ENCODE results near the gene LZTR1.
"Not testable (repeated sequence)": the region's sequence is repeated elsewhere in the genome, so short reads cannot be mapped to it uniquely, and the experiment has no call there.

LZTR1 gene

DNA sequence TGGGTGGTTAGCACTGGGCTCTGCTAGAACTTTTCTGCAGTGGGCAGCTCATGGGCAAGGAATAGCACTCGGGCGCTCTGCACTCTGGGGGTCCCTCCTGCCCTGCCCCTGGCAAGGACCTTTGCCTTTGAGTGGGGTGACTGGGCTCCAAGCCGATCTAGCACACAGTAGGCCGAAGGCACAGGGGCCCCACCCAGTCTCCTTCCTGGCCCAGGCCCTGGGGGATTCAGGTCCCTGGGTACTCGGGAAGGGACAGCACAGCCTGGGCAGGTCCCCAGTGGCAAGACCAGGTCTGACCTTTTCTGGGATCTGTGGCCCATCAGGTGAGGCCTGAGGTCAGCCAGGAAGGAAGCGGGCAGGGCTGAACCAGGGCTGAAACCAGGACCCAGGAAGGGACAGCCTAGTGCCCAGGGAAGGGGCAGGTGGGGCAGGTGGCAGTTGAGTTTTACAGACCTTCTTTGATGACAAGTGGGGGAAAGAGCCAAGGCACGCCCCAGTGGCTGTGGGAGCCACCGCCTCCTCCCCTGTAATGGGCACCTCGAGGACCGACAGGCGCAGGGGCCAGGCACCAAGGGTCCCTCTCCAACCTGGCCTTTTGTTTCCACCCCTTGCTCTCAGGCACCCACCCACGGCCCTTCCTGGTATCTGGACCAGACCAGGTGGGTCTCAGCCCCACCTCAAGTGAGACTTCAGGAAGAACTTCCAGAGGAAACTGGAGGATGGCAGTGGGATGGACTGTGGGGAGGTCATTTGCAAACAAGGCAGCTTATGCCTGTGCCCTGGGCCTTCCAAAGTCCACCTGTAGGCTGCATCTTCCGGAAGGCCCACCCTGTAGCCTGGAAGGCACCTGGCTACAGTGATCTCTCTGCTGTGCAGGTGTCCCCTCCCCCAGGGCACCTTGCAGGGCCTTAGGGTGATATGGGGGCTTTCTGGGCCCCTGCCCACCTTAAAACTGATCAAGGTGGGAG lies 15.9 kb upstream of the LZTR1 start:
- FAIRE-seq, result no peak
- TF ChIP-seq SPI1 (IDR thresholded peaks at IDR 0.05; ENCODE audit: low read depth, low read length), result no peak
- no peak for TF ChIP-seq POU2F2 (IDR thresholded peaks at IDR 0.05; ENCODE audit: low read depth, low read length)
- TF ChIP-seq TAF1 (IDR thresholded peaks at IDR 0.05; ENCODE audit: low read depth, low read length), result no peak
- TF ChIP-seq PAX5 (IDR thresholded peaks at IDR 0.05; ENCODE audit: insufficient read depth, low read length, severe bottlenecking), result no peak
- no peak for TF ChIP-seq POLR2AphosphoS5 (IDR thresholded peaks at IDR 0.05; ENCODE audit: low read depth, low read length)
- no peak for TF ChIP-seq POLR2A (IDR thresholded peaks at IDR 0.05; ENCODE audit: low read depth, low read length)
- no peak for DNase-seq (ENCODE audit: insufficient read length, low spot score)

DNA sequence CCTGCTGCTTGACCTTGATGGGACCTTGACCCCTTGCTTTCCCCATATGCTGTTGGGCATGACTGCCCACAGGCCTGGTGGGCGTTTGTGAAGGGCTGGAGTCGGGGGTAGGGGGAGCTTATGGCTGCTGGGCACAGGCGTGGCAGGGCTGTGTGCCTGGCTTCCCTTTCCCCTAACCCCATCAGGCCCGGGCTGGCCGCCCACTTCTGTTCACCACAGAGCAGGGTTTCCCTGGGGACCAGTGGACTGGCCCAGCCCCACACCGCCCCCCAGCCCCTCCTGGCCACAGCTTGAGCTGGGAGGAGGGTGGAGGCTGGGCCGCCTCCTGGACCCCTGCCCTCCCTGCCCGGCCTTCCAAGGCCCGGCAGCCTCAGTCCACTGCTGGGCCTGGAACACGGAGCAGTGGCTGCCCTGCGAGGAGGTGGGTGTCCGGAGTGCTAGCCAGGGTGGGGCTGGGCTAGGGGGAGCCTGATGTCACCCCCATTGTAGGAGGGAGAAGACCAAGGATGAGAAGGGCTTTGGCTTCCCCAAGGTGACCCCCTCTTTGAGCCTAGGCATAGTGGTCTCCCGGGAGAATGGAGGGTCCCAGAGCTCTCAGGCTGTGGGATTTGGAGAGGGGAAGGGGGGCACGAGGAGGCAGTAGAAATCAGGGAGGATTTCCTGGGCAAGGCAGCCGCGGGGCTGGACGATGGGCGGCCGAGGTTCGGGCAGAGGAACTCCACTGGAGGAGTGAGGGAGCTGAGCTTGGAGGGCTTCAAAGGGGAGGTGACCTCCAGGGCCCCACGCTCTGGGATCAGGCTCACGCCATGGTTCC lies 15.0 kb upstream of the LZTR1 start, which contains the start of gene AIFM3:
Gene AIFM3 (plus strand): TSS at position 373 of the 814 bp plus-strand sequence. CDS start 690 bp downstream, outside the sequence.
- DNase-seq (ENCODE audit: insufficient read length, low spot score), result no peak
- FAIRE-seq, result no peak
- TF ChIP-seq SPI1 (IDR thresholded peaks at IDR 0.05; ENCODE audit: low read depth, low read length) (no peak), PAX5 (IDR thresholded peaks at IDR 0.05; ENCODE audit: insufficient read depth, low read length, severe bottlenecking) (no peak), TAF1 (IDR thresholded peaks at IDR 0.05; ENCODE audit: low read depth, low read length) (no peak), POU2F2 (IDR thresholded peaks at IDR 0.05; ENCODE audit: low read depth, low read length) (no peak), POLR2A (IDR thresholded peaks at IDR 0.05; ENCODE audit: low read depth, low read length) (no peak), POLR2AphosphoS5 (IDR thresholded peaks at IDR 0.05; ENCODE audit: low read depth, low read length) (no peak)

DNA sequence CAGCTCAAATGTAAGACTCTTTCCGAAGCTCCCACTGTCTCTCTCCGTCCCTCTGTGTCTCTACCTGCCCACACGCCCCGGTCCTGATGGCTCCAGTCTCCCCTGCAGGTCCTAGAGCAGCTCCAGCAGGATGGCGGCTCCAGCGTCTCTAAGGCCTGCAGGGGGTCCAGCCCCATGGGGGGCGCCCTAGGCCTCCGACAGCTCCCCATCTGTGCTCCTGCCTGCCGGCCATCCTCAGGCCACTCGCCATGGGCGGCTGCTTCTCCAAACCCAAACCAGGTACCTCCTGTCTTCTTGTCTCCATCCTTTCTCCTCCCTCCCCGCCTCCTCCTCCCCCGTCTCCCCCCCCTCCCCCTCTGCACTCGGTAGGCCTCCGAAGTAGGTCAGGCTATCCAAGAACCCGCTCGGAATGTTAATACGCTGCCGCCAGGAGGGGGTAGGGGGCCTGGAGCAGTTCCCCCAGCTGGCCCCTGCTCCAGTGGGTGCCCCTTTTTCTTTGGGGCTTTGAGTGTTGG lies 14.3 kb upstream of the LZTR1 start:
- FAIRE-seq (no peak), DNase-seq (ENCODE audit: insufficient read length, low spot score) (no peak)
- no peak for TF ChIP-seq SPI1 (IDR thresholded peaks at IDR 0.05; ENCODE audit: low read depth, low read length)
- no peak for TF ChIP-seq POLR2A (IDR thresholded peaks at IDR 0.05; ENCODE audit: low read depth, low read length)
- no peak for TF ChIP-seq TAF1 (IDR thresholded peaks at IDR 0.05; ENCODE audit: low read depth, low read length)
- no peak for TF ChIP-seq POU2F2 (IDR thresholded peaks at IDR 0.05; ENCODE audit: low read depth, low read length)
- no peak for TF ChIP-seq POLR2AphosphoS5 (IDR thresholded peaks at IDR 0.05; ENCODE audit: low read depth, low read length)
- no peak for TF ChIP-seq PAX5 (IDR thresholded peaks at IDR 0.05; ENCODE audit: insufficient read depth, low read length, severe bottlenecking)

DNA sequence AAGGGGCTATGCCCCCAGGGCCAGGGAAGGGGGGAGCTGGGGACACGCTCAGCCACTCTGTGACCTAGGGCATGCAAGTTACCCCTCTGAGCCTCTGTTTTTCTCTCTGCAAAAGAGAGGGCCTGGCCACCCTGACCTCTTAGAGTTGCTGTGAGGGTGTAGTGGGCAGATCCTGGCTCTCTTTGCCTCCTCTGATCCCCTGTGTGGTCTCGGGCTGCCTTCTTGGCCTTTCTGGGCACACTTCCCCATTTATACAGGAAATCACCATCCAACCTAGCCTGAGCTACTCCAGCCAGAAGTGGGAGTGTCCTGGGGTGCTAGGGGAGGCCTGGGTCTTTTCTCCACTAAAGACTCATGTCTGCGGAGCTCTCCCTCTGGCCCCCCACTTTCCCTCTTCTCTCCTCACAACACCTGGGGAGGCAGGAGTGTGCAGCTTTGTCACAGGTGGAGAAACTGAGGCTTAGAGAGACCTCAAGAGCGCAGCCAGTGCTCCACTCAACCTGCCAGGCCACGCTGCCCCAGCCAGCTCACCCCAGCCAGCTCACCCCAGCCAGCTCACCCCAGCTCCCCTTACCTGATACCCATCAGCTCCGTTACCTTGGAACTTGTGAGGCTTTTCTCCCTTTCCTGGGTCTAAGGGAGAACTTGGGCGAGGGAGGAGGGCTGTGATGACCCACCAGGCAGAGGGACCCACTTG lies 13.7 kb upstream of the LZTR1 start:
- DNase-seq (ENCODE audit: insufficient read length, low spot score) (no peak), FAIRE-seq (no peak)

GRCh38 chr22:20970939-20971657 lies 11.0 kb upstream of the LZTR1 start:
- FAIRE-seq, result no peak
- DNase-seq (ENCODE audit: insufficient read length, low spot score), result no peak
- TF ChIP-seq SPI1 (IDR thresholded peaks at IDR 0.05; ENCODE audit: low read depth, low read length), result no peak
- TF ChIP-seq POLR2AphosphoS5 (IDR thresholded peaks at IDR 0.05; ENCODE audit: low read depth, low read length), result no peak
- no peak for TF ChIP-seq POU2F2 (IDR thresholded peaks at IDR 0.05; ENCODE audit: low read depth, low read length)
- no peak for TF ChIP-seq TAF1 (IDR thresholded peaks at IDR 0.05; ENCODE audit: low read depth, low read length)
- TF ChIP-seq PAX5 (IDR thresholded peaks at IDR 0.05; ENCODE audit: insufficient read depth, low read length, severe bottlenecking), result no peak
- TF ChIP-seq POLR2A (IDR thresholded peaks at IDR 0.05; ENCODE audit: low read depth, low read length), result no peak

More for the DNA sequence above, 13.7 kb upstream of the LZTR1 start:
- no peak for TF ChIP-seq POU2F2 (IDR thresholded peaks at IDR 0.05; ENCODE audit: low read depth, low read length)
- TF ChIP-seq SPI1 (IDR thresholded peaks at IDR 0.05; ENCODE audit: low read depth, low read length), result peak; percentile 72
- TF ChIP-seq PAX5 (IDR thresholded peaks at IDR 0.05; ENCODE audit: insufficient read depth, low read length, severe bottlenecking), result no peak
- no peak for TF ChIP-seq TAF1 (IDR thresholded peaks at IDR 0.05; ENCODE audit: low read depth, low read length)
- no peak for TF ChIP-seq POLR2A (IDR thresholded peaks at IDR 0.05; ENCODE audit: low read depth, low read length)
- no peak for TF ChIP-seq POLR2AphosphoS5 (IDR thresholded peaks at IDR 0.05; ENCODE audit: low read depth, low read length)

- not testable (repeated sequence) for DNase-seq (ENCODE audit: insufficient read length, low spot score); FAIRE-seq
Observed at GRCh38 chr22:20972014-20972694, 9.9 kb upstream of the LZTR1 start.

- TF ChIP-seq POLR2AphosphoS5 (IDR thresholded peaks at IDR 0.05; ENCODE audit: low read depth, low read length), result no peak
- no peak for TF ChIP-seq PAX5 (IDR thresholded peaks at IDR 0.05; ENCODE audit: insufficient read depth, low read length, severe bottlenecking)
- no peak for TF ChIP-seq SPI1 (IDR thresholded peaks at IDR 0.05; ENCODE audit: low read depth, low read length)
- TF ChIP-seq POU2F2 (IDR thresholded peaks at IDR 0.05; ENCODE audit: low read depth, low read length), result no peak
- TF ChIP-seq POLR2A (IDR thresholded peaks at IDR 0.05; ENCODE audit: low read depth, low read length), result no peak
- DNase-seq (ENCODE audit: insufficient read length, low spot score), result no peak
- no peak for FAIRE-seq
Observed at GRCh38 chr22:20972933-20973577, 9.0 kb upstream of the LZTR1 start.

Data from GM12891 (cell line).